ENCODE results near the gene TEAD1. TPM values are rescaled to one million over a fixed set of nuclear protein-coding genes. Genes with fewer than 3 reads are reported as not detected.

The TEAD1 gene
- total and polyA plus RNA-seq, 9 donors: 20.0 to 84.1 (median 67.6) TPM

DNA sequence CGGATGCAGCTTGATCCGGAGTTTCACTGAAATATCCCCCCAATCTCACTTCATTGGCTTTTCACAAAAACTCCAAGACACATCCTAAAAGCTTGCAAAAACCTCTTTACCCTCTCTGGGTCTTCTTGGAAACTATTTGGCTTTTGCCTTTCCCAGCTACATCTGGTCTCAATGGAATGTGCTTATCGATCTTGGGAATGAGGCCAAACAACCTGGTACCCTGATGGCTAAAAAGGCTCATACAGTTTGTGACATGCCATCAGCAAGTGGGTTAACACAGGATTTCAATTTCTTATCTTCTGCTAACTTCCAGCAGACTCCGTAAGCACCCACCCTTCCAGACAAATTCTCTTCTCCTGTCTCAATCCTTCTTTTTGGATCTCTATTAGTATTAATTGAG lies 45.9 kb upstream of the TEAD1 start:
- H3K4me3 ChIP-seq: no peak overlapping the region
- TF ChIP-seq CTCF (IDR thresholded peaks at IDR 0.05) (no peak), POLR2A (IDR thresholded peaks at IDR 0.05) (no peak), EP300 (IDR thresholded peaks at IDR 0.05) (no peak)
- H3K4me1 ChIP-seq (ENCODE audit: insufficient read depth): no peaks in the 10 kb centered on the region
- no peaks in the 10 kb centered on the region for H3K9me3 ChIP-seq
- DNase-seq: no peak
- intact Hi-C loops (cut with DNase I): no loop called here
- H3K27me3 ChIP-seq: no peaks in the 10 kb centered on the region
- WGBS, 3 donors: 76 to 78% (median 77%) methylated on average over 4 of the region's 4 CpGs
- H3K27ac ChIP-seq: no peak overlapping the region
- H3K36me3 ChIP-seq: no peaks in the 10 kb centered on the region

DNA sequence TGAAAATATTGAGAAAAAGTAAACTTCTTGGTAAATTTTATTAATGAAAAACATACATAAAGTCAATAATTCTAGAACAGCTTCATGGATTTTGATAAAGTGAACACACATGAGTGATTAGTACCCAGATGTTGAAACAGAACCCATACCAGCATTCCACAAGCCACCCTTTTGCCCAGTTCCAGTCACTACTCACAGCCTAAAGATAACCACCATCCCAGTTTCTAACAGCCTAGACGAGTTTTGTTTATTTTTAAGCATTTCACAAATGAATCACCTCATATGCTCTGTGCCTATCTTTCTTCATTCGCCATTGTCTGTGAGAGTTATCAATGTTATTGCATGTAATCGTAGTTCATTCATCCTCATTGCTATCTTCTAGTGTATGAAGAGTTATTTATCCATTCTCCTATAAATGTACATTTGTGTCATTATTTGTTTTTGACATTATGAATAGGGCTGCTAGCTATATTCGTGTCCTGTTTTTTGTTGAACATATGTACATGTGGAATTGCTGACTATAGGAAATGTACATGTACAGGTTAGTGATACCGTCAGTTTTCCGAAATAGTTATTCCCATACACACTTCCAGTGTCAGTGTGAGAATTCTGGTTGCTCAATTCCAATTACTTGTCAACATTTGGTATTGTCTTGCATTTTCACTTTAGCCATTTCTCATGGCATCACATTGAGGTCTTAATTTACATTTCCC lies 44.5 kb upstream of the TEAD1 start:
- Histone ChIP-seq H3K4me1 (ENCODE audit: insufficient read depth) (no peaks in the 10 kb centered on the region), H3K27ac (no peak overlapping the region), H3K4me3 (no peak overlapping the region), H3K36me3 (no peaks in the 10 kb centered on the region), H3K27me3 (no peaks in the 10 kb centered on the region), H3K9me3 (no peaks in the 10 kb centered on the region)
- intact Hi-C loops (cut with DNase I): no loop called here
- no peak for TF ChIP-seq CTCF (IDR thresholded peaks at IDR 0.05)
- no peak for TF ChIP-seq EP300 (IDR thresholded peaks at IDR 0.05)
- TF ChIP-seq POLR2A (IDR thresholded peaks at IDR 0.05): no peak
- no peak for DNase-seq
- 80 to 84% (median 80%) methylated on average over 6 of the region's 6 CpGs for WGBS, 3 donors

GRCh38 chr11:12631651-12632050 lies 42.6 kb upstream of the TEAD1 start:
- intact Hi-C loops (cut with DNase I): no loop called here
- Histone ChIP-seq H3K36me3 (no peaks in the 10 kb centered on the region), H3K27ac (no peak overlapping the region), H3K9me3 (no peaks in the 10 kb centered on the region), H3K4me3 (no peak overlapping the region), H3K4me1 (ENCODE audit: insufficient read depth) (no peaks in the 10 kb centered on the region), H3K27me3 (no peaks in the 10 kb centered on the region)
- WGBS, 3 donors: 95% methylated on average over 4 of the region's 4 CpGs
- no peak for DNase-seq
- no peak for TF ChIP-seq POLR2A (IDR thresholded peaks at IDR 0.05)
- no peak for TF ChIP-seq EP300 (IDR thresholded peaks at IDR 0.05)
- TF ChIP-seq CTCF (IDR thresholded peaks at IDR 0.05): no peak

DNA sequence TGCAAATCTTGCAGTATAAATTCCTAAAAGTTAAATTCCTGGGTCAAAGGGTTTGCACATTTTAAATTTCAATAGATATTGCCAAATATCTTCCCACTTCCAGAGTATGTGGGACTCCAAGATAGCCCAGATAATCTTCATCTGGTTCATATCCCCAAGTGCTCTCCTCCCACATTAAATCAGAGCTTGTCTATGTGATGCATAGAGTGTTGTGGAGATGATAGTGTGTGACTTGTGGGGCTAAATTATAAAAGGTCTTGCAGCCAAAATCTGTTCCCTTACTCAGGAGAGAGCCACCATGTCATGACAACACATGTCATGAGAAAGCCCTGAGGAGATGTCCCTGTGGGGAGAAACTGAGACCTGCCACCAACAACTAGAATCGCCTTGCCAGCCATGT lies 39.9 kb upstream of the TEAD1 start:
- H3K4me1 ChIP-seq (ENCODE audit: insufficient read depth): no peaks in the 10 kb centered on the region
- H3K36me3 ChIP-seq: no peaks in the 10 kb centered on the region
- no peak overlapping the region for H3K27ac ChIP-seq
- intact Hi-C loops (cut with DNase I): no loop called here
- H3K9me3 ChIP-seq: no peaks in the 10 kb centered on the region
- TF ChIP-seq CTCF (IDR thresholded peaks at IDR 0.05) (no peak), EP300 (IDR thresholded peaks at IDR 0.05) (no peak), POLR2A (IDR thresholded peaks at IDR 0.05) (no peak)
- no peak for DNase-seq
- WGBS, 3 donors: 92 to 100% (median 95%) methylated on average over 1 of the region's 1 CpG
- H3K4me3 ChIP-seq: no peak overlapping the region
- H3K27me3 ChIP-seq: no peaks in the 10 kb centered on the region
